Parathyroid adenoma (tissue), 2 donors: ENCODE measurements around the gene PINK1.

Source experiments
- H2AFZ ChIP-seq: fragments of 300-600 bp; sonication (generic); one replicate; pipeline ENCODE4 v1.7.0; 2017; ENCODE audit warnings: antibody characterized with exemption, mild to moderate bottlenecking
- H3K27ac ChIP-seq: fragments of 300-600 bp; sonication (generic); one replicate; pipeline ENCODE4 v1.7.0; 2017
- H3K27me3 ChIP-seq: fragments of 300-600 bp; sonication (generic); one replicate; pipeline ENCODE4 v1.7.0; 2017; ENCODE audit warnings: low read length; ENCODE audit not compliant: control insufficient read depth, insufficient read depth
- H3K36me3 ChIP-seq: fragments of 300-600 bp; sonication (generic); one replicate; pipeline ENCODE4 v1.7.0; 2017; ENCODE audit warnings: low read length; ENCODE audit not compliant: control insufficient read depth, insufficient read depth
- H3K4me1 ChIP-seq: fragments of 300-600 bp; sonication (generic); one replicate; pipeline ENCODE4 v1.7.0; 2017; ENCODE audit warnings: control low read depth
- H3K4me2 ChIP-seq: fragments of 300-600 bp; sonication (generic); one replicate; pipeline ENCODE4 v1.7.0; 2017; ENCODE audit warnings: low read length
- H3K4me3 ChIP-seq: fragments of 300-600 bp; sonication (generic); one replicate; pipeline ENCODE4 v1.7.0; 2017; ENCODE audit warnings: low read depth, low read length
- H3K79me2 ChIP-seq: fragments of 300-600 bp; sonication (generic); one replicate; pipeline ENCODE4 v1.7.0; 2017; ENCODE audit warnings: control low read depth
- H3K9ac ChIP-seq: fragments of 300-600 bp; sonication (generic); one replicate; pipeline ENCODE4 v1.7.0; 2017; ENCODE audit warnings: mild to moderate bottlenecking
- H3K9me3 ChIP-seq: fragments of 300-600 bp; sonication (generic); one replicate; pipeline ENCODE4 v1.7.0; 2017; ENCODE audit warnings: low read length; ENCODE audit not compliant: control insufficient read depth
- TF ChIP-seq, protein P1 (sequence below): fragments of 300-600 bp; sonication (generic); IDR thresholded peaks from one replicate; pipeline ENCODE4 v1.7.0; 2017; ENCODE audit warnings: antibody characterized with exemption, mild to moderate bottlenecking
- donor health status: primary hyperparathyroidism.

Gene PINK1

DNA sequence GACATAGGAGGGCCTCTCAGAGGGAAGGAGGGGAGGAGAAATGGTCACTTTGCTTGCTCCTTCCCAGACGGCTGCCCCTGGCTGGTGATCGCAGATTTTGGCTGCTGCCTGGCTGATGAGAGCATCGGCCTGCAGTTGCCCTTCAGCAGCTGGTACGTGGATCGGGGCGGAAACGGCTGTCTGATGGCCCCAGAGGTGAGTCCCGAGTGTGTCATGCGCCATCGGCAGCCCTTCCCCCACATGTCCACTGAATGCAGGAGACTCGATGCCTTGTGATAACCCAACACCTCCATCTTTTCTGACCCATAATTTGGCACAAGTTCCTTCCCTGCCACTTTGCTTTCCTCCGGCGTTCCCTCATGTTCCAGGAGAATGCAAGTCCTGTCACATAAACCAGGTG is 15.2 kb downstream of the PINK1 start:
- H3K9me3 ChIP-seq = no peaks in the 10 kb centered on the region
- H3K4me1 ChIP-seq = no peaks in the 10 kb centered on the region
- H2AFZ ChIP-seq = no peak overlapping the region
- no peaks in the 10 kb centered on the region for H3K27me3 ChIP-seq
- no peak overlapping the region for H3K4me3 ChIP-seq
- no peak overlapping the region for H3K9ac ChIP-seq
- H3K36me3 ChIP-seq = no peaks in the 10 kb centered on the region
- H3K27ac ChIP-seq = no peak overlapping the region
- H3K79me2 ChIP-seq = no peaks in the 10 kb centered on the region
- no peak overlapping the region for H3K4me2 ChIP-seq
- TF ChIP-seq, protein P1, sequence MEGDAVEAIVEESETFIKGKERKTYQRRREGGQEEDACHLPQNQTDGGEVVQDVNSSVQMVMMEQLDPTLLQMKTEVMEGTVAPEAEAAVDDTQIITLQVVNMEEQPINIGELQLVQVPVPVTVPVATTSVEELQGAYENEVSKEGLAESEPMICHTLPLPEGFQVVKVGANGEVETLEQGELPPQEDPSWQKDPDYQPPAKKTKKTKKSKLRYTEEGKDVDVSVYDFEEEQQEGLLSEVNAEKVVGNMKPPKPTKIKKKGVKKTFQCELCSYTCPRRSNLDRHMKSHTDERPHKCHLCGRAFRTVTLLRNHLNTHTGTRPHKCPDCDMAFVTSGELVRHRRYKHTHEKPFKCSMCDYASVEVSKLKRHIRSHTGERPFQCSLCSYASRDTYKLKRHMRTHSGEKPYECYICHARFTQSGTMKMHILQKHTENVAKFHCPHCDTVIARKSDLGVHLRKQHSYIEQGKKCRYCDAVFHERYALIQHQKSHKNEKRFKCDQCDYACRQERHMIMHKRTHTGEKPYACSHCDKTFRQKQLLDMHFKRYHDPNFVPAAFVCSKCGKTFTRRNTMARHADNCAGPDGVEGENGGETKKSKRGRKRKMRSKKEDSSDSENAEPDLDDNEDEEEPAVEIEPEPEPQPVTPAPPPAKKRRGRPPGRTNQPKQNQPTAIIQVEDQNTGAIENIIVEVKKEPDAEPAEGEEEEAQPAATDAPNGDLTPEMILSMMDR = no peak

DNA sequence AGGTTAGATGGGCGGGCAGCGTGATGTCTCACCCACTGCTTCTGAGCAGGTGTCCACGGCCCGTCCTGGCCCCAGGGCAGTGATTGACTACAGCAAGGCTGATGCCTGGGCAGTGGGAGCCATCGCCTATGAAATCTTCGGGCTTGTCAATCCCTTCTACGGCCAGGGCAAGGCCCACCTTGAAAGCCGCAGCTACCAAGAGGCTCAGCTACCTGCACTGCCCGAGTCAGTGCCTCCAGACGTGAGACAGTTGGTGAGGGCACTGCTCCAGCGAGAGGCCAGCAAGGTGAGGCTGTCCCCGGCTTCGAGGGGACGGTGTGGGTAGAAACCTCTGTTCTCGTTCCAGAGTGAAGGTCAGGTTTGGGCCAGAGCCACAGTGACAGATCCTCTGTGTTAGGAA is 15.7 kb downstream of the PINK1 start:
- Histone ChIP-seq H3K4me1 (no peaks in the 10 kb centered on the region), H3K9me3 (no peaks in the 10 kb centered on the region), H3K4me2 (no peak overlapping the region), H3K79me2 (no peaks in the 10 kb centered on the region), H3K9ac (no peak overlapping the region), H2AFZ (no peak overlapping the region), H3K27me3 (no peaks in the 10 kb centered on the region), H3K4me3 (no peak overlapping the region), H3K27ac (no peak overlapping the region), H3K36me3 (no peaks in the 10 kb centered on the region)
- TF ChIP-seq, protein P1 = no peak

DNA sequence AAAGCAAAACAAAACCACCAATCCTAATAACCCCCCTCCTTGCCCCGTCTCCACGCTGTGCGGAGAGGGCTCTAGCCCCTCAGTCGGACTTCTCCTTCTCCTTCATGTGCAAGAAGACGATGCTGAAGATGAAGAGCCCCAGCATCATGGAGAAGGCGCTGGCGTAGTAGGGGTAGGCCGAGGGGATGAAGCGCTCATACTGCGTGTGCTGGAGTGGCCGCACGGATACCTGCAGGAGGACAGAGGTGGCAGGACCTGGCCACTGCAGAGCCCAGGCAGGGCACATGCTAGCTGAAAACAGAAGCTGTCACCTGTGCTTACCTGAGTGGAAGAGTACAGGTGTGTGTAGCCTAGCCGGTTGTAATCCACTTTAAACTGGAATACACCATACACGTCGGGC is 19.0 kb downstream of the PINK1 start:
- Histone ChIP-seq H3K27me3 (no peaks in the 10 kb centered on the region), H3K27ac (no peak overlapping the region), H3K4me2 (no peak overlapping the region), H2AFZ (no peak overlapping the region), H3K36me3 (no peaks in the 10 kb centered on the region), H3K9ac (no peak overlapping the region), H3K79me2 (no peaks in the 10 kb centered on the region), H3K4me1 (no peaks in the 10 kb centered on the region), H3K4me3 (no peak overlapping the region), H3K9me3 (no peaks in the 10 kb centered on the region)
- TF ChIP-seq, protein P1 = no peak

- Histone ChIP-seq H3K9me3 (no peaks in the 10 kb centered on the region), H3K4me2 (no peak overlapping the region), H2AFZ (no peak overlapping the region), H3K27ac (no peak overlapping the region), H3K27me3 (no peaks in the 10 kb centered on the region), H3K9ac (no peak overlapping the region), H3K36me3 (no peaks in the 10 kb centered on the region), H3K4me3 (no peak overlapping the region), H3K79me2 (peaks cover 3% of the 10 kb centered on the region), H3K4me1 (no peaks in the 10 kb centered on the region)
- TF ChIP-seq, protein P1 = no peak
Measured at GRCh38 chr1:20654104-20654690, 20.9 kb downstream of the PINK1 start.

DNA sequence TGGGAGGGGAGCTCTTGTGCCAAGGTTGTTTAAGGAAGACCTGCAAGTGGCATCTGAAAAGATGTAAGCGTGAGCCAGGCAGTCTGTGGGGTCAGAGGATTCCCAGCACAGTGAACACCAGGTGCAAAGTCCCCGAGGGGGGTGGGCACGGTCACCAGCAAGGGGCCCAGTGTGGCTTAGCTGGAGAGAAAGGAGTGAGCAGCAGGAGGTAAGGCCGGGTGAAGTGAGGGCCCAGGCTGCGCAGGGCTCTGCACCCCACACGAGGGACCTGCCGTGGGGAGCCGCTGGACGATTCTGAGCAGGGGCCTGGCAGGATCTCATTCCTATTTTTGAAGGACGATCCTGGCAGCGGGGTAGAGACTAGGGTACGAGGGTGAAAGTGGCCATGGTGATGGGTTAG is 23.8 kb downstream of the PINK1 start:
- no peak overlapping the region for H3K9ac ChIP-seq
- TF ChIP-seq, protein P1 = no peak
- H2AFZ ChIP-seq = no peak overlapping the region
- H3K9me3 ChIP-seq = no peaks in the 10 kb centered on the region
- peaks cover 19% of the 10 kb centered on the region for H3K79me2 ChIP-seq
- H3K27me3 ChIP-seq = no peaks in the 10 kb centered on the region
- H3K36me3 ChIP-seq = no peaks in the 10 kb centered on the region
- H3K4me1 ChIP-seq = no peaks in the 10 kb centered on the region
- no peak overlapping the region for H3K4me2 ChIP-seq
- H3K27ac ChIP-seq = no peak overlapping the region
- no peak overlapping the region for H3K4me3 ChIP-seq
